Testis (tissue), 3 donors: ENCODE results near the gene F12. TPM values are rescaled to one million over a fixed set of nuclear protein-coding genes. Genes with fewer than 3 reads are reported as not detected.

Source experiments
- DNase-seq: peaks from one replicate; pipeline ENCODE4 v3.0.0-alpha.2; 2019
- H3K27ac ChIP-seq, 2 donors: fragments of 200-600 bp; sonication (generic); one replicate each; pipeline ENCODE4 v1.5.1; 2019
- H3K27me3 ChIP-seq: fragments of 200-600 bp; sonication (generic); one replicate; pipeline ENCODE4 v1.5.1; 2019
- H3K36me3 ChIP-seq: fragments of 200-600 bp; sonication (generic); one replicate; pipeline ENCODE4 v1.5.1; 2017; ENCODE audit warnings: low read depth; ENCODE audit errors: missing control alignments
- H3K4me1 ChIP-seq: fragments of 200-600 bp; sonication (generic); one replicate; pipeline ENCODE4 v1.5.1; 2019
- H3K4me3 ChIP-seq, 2 donors: fragments of 200-600 bp; sonication (generic); one replicate each; pipeline ENCODE4 v1.5.1; 2017 to 2019
- H3K9me3 ChIP-seq: fragments of 200-600 bp; sonication (generic); one replicate; pipeline ENCODE4 v1.5.1; 2017
- POLR2A ChIP-seq: fragments of 450-650 bp; IDR thresholded peaks from one replicate; pipeline ENCODE4 v1.6.1; 2017; ENCODE audit warnings: antibody characterized with exemption, mild to moderate bottlenecking, moderate library complexity
- WGBS, 2 donors: methylation state at CpG; one replicate each; pipeline ENCODE4 v1.1.5; 2018; 5-methylcytosine and 5-hydroxymethylcytosine counted together
- intact Hi-C: fragments of 100-400 bp; cut with DNase I; formaldehyde crosslinking; loops from one replicate; pipeline ENCODE4 v1.15.1; 2023; ENCODE audit warnings: low total_unique reads
- polyA plus RNA-seq: library from polyadenylated mRNA; stranded (reverse); fragments of 350-450 nt; fragmentation: Illumina TruSeq; extraction: RNeasy Lipid Tissue Mini Kit (QIAGEN cat#74804); gene quantifications from one replicate; pipeline ENCODE4 v1.2.3, GENCODE V29; 2014; ENCODE audit warnings: low read depth, low replicate concordance; ENCODE audit not compliant: insufficient read depth
- total RNA-seq, 2 donors: library from RNA; depleted of rRNA; stranded (reverse); fragments of >200 nt; gene quantifications; one replicate each; pipeline ENCODE4 v1.2.3, GENCODE V29; 2016
- TF ChIP-seq, protein P1 (sequence below), 3 experiments: fragments of 450-650 bp in 2 of 3; fragments of 200-600 bp in 1 of 3; sonication (generic) in 1 of 3; IDR thresholded peaks; one replicate each; pipeline ENCODE4 v1.5.1; 2016 to 2019; ENCODE audit warnings: antibody characterized with exemption in 3 of 3, mild to moderate bottlenecking in 2 of 3, moderate library complexity in 1 of 3

F12 gene
- total and polyA plus RNA-seq, 3 donors from 2014 or later: 4.9 to 5.8 (median 5.3) TPM

DNA sequence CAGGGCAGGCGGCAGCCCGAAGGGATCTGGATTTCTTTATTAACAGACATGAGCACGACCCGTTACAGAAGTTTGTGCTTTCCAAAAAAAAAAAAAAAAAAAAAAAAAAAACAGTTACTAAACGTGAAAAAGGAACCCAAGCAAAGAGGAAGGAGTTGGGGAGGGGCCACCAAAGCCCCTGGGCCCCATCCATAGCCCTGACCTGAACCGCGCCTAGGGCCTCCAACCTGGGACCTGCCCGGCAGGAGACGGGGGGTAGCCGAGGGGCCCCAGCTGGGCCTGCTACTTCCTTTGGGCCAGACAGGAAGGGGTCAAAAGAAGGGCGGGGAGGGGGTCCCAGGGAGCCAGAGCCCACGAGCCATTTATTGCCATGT, 47.2 kb upstream of the F12 start:
- intact Hi-C loops: loop anchor here (5.0 kb wide), 1 partner anchor 54 kb away; the partner anchor contains the start of gene PFN3
- TF ChIP-seq, protein P1, sequence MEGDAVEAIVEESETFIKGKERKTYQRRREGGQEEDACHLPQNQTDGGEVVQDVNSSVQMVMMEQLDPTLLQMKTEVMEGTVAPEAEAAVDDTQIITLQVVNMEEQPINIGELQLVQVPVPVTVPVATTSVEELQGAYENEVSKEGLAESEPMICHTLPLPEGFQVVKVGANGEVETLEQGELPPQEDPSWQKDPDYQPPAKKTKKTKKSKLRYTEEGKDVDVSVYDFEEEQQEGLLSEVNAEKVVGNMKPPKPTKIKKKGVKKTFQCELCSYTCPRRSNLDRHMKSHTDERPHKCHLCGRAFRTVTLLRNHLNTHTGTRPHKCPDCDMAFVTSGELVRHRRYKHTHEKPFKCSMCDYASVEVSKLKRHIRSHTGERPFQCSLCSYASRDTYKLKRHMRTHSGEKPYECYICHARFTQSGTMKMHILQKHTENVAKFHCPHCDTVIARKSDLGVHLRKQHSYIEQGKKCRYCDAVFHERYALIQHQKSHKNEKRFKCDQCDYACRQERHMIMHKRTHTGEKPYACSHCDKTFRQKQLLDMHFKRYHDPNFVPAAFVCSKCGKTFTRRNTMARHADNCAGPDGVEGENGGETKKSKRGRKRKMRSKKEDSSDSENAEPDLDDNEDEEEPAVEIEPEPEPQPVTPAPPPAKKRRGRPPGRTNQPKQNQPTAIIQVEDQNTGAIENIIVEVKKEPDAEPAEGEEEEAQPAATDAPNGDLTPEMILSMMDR (IDR thresholded peaks at IDR 0.05): no peak
- TF ChIP-seq POLR2A: no peak
- H3K4me1 ChIP-seq: peaks cover 14% of the 10 kb centered on the region
- no peaks in the 10 kb centered on the region for H3K36me3 ChIP-seq
- DNase-seq: no peak
- H3K4me3 ChIP-seq: peak overlapping the region in 1 of 2 donors; percentile 66
- 16 to 17% methylated on average over 12 of the region's 12 CpGs for WGBS, 2 donors
- no peaks in the 10 kb centered on the region for H3K27me3 ChIP-seq
- H3K9me3 ChIP-seq: no peaks in the 10 kb centered on the region
- H3K27ac ChIP-seq: no peak overlapping the region

DNA sequence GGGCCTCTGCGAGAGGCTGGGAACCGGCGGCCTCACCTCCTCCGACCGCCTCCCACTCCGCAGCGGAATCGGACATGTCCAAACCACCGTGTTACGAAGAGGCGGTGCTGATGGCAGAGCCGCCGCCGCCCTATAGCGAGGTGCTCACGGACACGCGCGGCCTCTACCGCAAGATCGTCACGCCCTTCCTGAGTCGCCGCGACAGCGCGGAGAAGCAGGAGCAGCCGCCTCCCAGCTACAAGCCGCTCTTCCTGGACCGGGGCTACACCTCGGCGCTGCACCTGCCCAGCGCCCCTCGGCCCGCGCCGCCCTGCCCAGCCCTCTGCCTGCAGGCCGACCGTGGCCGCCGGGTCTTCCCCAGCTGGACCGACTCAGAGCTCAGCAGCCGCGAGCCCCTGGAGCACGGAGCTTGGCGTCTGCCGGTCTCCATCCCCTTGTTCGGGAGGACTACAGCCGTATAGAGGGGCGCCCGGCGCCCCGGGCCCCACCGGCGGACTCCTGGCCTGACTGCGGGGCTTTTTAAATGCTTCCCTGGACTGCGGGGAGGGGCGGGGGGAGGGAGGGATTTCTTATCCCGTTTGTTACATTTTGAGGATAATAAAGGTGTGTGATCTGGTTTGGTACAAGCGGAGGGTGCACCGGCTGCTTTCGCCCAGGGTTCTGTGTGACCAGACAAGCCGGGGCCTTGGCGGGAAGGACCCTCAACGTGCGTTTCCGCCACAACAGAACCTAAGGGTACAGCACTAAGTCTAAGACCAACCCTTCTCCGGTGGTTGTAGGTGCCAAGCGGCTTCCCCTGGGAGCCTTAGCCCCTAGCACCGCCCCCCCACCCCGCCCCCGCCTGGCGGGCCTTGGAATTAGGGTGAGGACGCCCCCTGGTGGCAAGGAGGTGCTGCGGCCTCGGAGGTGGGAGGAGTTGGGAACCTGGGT, 46.6 kb upstream of the F12 start:
- intact Hi-C loops: loop anchor here (5.0 kb wide), 1 partner anchor 54 kb away; the partner anchor contains the start of gene PFN3
- H3K4me3 ChIP-seq: peak overlapping the region; percentile 58 to 66
- 0% methylated on average over 6 to 67 of the region's 76 CpGs for WGBS, 2 donors
- TF ChIP-seq, protein P1 (IDR thresholded peaks at IDR 0.05): peak; percentile 68 to 97 (median 88)
- no peak for TF ChIP-seq POLR2A
- H3K4me1 ChIP-seq: peaks cover 14% of the 10 kb centered on the region
- no peaks in the 10 kb centered on the region for H3K9me3 ChIP-seq
- DNase-seq: peak; percentile 97
- no peaks in the 10 kb centered on the region for H3K27me3 ChIP-seq
- H3K27ac ChIP-seq: peak overlapping the region; percentile 21 to 64
- no peaks in the 10 kb centered on the region for H3K36me3 ChIP-seq

DNA sequence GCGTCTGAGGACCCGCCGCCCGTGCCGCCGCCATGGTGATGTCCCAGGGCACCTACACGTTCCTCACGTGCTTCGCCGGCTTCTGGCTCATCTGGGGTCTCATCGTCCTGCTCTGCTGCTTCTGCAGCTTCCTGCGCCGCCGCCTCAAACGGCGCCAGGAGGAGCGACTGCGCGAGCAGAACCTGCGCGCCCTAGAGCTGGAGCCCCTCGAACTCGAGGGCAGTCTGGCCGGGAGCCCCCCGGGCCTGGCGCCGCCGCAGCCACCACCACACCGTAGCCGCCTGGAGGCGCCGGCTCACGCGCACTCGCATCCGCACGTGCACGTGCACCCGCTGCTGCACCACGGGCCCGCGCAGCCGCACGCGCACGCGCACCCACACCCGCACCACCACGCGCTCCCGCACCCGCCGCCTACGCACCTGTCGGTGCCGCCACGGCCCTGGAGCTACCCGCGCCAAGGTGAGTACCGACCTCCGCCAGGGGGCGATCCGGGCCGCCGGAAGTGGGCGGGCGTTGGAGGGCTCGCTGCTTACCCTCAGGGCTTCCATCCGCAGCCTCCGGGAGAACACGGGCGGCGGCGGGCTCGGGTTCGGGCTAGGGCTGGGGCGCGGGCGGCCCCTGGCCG, 45.8 kb upstream of the F12 start:
- Histone ChIP-seq H3K9me3 (no peaks in the 10 kb centered on the region), H3K4me1 (peaks cover 14% of the 10 kb centered on the region), H3K4me3 (peak overlapping the region; percentile 58 to 66), H3K27ac (peak overlapping the region; percentile 55 to 64), H3K36me3 (no peaks in the 10 kb centered on the region), H3K27me3 (no peaks in the 10 kb centered on the region)
- intact Hi-C loops: loop anchor here (5.0 kb wide), 1 partner anchor 53 kb away; the partner anchor contains the start of gene PFN3
- TF ChIP-seq, protein P1 (IDR thresholded peaks at IDR 0.05): peak; percentile 43 to 85 (median 78)
- no peak for TF ChIP-seq POLR2A
- DNase-seq: peak; percentile 84
- 0% methylated on average over 28 of the region's 80 CpGs; no CpG with 5 or more reads in 1 of the 2 donors for WGBS, 2 donors

DNA sequence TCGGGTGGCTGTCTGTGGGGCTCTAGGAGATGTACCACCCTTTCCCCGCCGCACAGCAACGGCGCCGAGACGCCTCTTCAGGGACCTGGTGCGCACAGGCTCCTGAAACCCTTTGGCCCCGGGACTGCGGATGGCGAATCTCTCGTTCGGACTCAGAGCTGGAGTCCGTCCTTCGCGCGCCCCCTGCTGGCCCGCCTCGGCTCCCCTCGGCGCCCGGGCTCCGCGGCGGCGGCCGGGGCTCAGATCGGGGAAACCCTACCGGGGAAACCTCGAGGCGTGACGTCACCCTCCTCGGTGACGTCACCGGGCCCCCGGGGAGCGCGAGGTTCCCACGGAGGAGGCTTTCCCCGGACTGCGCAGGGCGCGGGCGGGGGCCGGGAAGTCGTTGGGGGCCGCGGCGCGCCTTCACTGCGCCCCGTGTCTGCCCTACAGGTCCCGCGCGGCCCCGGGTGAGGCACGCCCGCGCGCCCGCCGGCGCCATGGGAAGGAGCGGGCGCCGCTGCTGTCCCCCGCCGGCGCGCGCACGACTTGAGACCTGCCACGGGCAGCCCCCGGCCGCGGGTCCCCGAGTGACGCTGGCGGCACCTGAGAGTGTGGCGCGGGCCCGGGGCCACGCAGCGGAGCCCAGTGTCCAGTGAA, 45.2 kb upstream of the F12 start:
- intact Hi-C loops: loop anchor here (5.0 kb wide), 1 partner anchor 52 kb away; the partner anchor contains the start of gene PFN3
- no peaks in the 10 kb centered on the region for H3K27me3 ChIP-seq
- no peaks in the 10 kb centered on the region for H3K9me3 ChIP-seq
- WGBS, 2 donors: 0 to 3% methylated on average over 8 to 71 of the region's 84 CpGs
- H3K4me1 ChIP-seq: peaks cover 14% of the 10 kb centered on the region
- TF ChIP-seq, protein P1 (IDR thresholded peaks at IDR 0.05): peak; percentile 91 to 99 (median 98)
- no peak for TF ChIP-seq POLR2A
- peak overlapping the region; percentile 24 to 55 for H3K27ac ChIP-seq
- no peaks in the 10 kb centered on the region for H3K36me3 ChIP-seq
- DNase-seq: peak; percentile 93
- peak overlapping the region; percentile 58 to 66 for H3K4me3 ChIP-seq
